Kidney (tissue), 14 donors: ENCODE data around the gene OPRPN. TPM values are rescaled to one million over a fixed set of nuclear protein-coding genes. Genes with fewer than 3 reads are reported as not detected.

Experiments used
- DNase-seq, 5 donors: peaks; one replicate each; pipeline ENCODE4 v3.0.0-alpha.2; 2013 to 2020
- FAIRE-seq: peaks from 2 replicates; lab custom pipeline; 2012; peaks lifted over from hg19 to GRCh38; lab: Jason Lieb, UNC
- H3K27ac ChIP-seq, 2 donors: one replicate each; pipeline ENCODE4 v1.7.0; 2013; ENCODE audit warnings: low read depth in 2 of 2, low read length in 2 of 2, inconsistent platforms in 1 of 2
- H3K27me3 ChIP-seq: one replicate; pipeline ENCODE4 v1.7.1; 2013; ENCODE audit warnings: low read length, inconsistent platforms; ENCODE audit not compliant: control insufficient read depth, insufficient read depth
- H3K36me3 ChIP-seq, 3 donors: one replicate each; pipeline versions ENCODE4 v1.7.0 to v1.7.1; 2013; ENCODE audit warnings: low read length in 3 of 3, control low read depth in 1 of 3, inconsistent platforms in 1 of 3; ENCODE audit not compliant: insufficient read depth in 3 of 3, control insufficient read depth in 2 of 3
- H3K4me1 ChIP-seq, 3 donors: one replicate each; pipeline versions ENCODE4 v1.7.0 to v1.7.1; 2013; ENCODE audit warnings: low read length in 3 of 3, inconsistent platforms in 1 of 3, low read depth in 1 of 3; ENCODE audit not compliant: control insufficient read depth in 2 of 3, insufficient read depth in 2 of 3
- H3K4me3 ChIP-seq, 3 donors: one replicate each; pipeline versions ENCODE4 v1.7.0 to v1.8.1; 2013; ENCODE audit warnings: low read length in 3 of 3, control low read depth in 1 of 3, inconsistent platforms in 1 of 3
- H3K9ac ChIP-seq, 3 donors: one replicate each; pipeline versions ENCODE4 v1.7.0 to v1.7.1; 2013; ENCODE audit warnings: low read length in 3 of 3, control low read depth in 1 of 3, inconsistent platforms in 1 of 3
- H3K9me3 ChIP-seq, 3 donors: one replicate each; pipeline versions ENCODE4 v1.7.0 to v1.7.1; 2013; ENCODE audit warnings: low read length in 3 of 3, control low read depth in 1 of 3, inconsistent platforms in 1 of 3; ENCODE audit not compliant: control insufficient read depth in 2 of 3, insufficient read depth in 1 of 3
- CTCF ChIP-seq: IDR thresholded peaks from 3 replicates; pipeline ENCODE4 v1.5.1; 2012; ENCODE audit warnings: mild to moderate bottlenecking, moderate library complexity, borderline replicate concordance; ENCODE audit not compliant: insufficient read depth; ENCODE audit errors: extremely low read depth
- intact Hi-C: fragments of 100-400 bp; cut with DNase I; formaldehyde crosslinking; loops from one replicate; pipeline ENCODE4 v1.11.1; 2022
- polyA plus RNA-seq: library from polyadenylated mRNA; stranded (reverse); fragments of 350-450 nt; fragmentation: Illumina TruSeq; extraction: RNeasy Lipid Tissue Mini Kit (QIAGEN cat#74804); gene quantifications from one replicate; pipeline ENCODE4 v1.2.3, GENCODE V29; 2014; ENCODE audit warnings: low read depth, low replicate concordance; ENCODE audit not compliant: insufficient read depth
- total RNA-seq: library from RNA; stranded (reverse); fragmentation: NEBNext Ultra II Directional; extraction: Animal tissue kit (Norgen Biotek cat#: 25700); gene quantifications from one replicate; pipeline ENCODE4 v1.2.1, GENCODE V29; 2021
- donor health status: control.
- donor health status: control.
- donor health status: control.
- donor health status: control.
- donor health status: control.
- donor health status: DM: yes; HTN: yes; CAD: no.
- donor health status: Normal renal cell carcinoma (clear cell type).

Gene OPRPN
- total and polyA plus RNA-seq, 2 donors from 2014 or later = not detected

- intact Hi-C loops = no loop called here
- DNase-seq (no peak), FAIRE-seq (no peak)
- Histone ChIP-seq H3K9ac (no peak overlapping the region), H3K36me3 (no peaks in the 10 kb centered on the region), H3K27ac (no peak overlapping the region), H3K4me1 (no peaks in the 10 kb centered on the region), H3K4me3 (no peak overlapping the region), H3K9me3 (no peaks in the 10 kb centered on the region), H3K27me3 (no peaks in the 10 kb centered on the region)
- TF ChIP-seq CTCF = no peak
Observed at GRCh38 chr4:70443329-70443728, 45.6 kb downstream of the OPRPN start.

- DNase-seq = no peak
- no peaks in the 10 kb centered on the region for H3K9me3 ChIP-seq
- H3K9ac ChIP-seq = no peak overlapping the region
- H3K36me3 ChIP-seq = no peaks in the 10 kb centered on the region
- H3K27ac ChIP-seq = no peak overlapping the region
- no peak overlapping the region for H3K4me3 ChIP-seq
- intact Hi-C loops = no loop called here
- H3K4me1 ChIP-seq = no peaks in the 10 kb centered on the region
- no peak for TF ChIP-seq CTCF
- FAIRE-seq = no peak
- no peaks in the 10 kb centered on the region for H3K27me3 ChIP-seq
Observed at GRCh38 chr4:70449220-70449619, 51.5 kb downstream of the OPRPN start.

- FAIRE-seq (no peak), DNase-seq (no peak)
- H3K4me3 ChIP-seq = no peak overlapping the region
- no peak overlapping the region for H3K27ac ChIP-seq
- H3K9me3 ChIP-seq = no peaks in the 10 kb centered on the region
- H3K27me3 ChIP-seq = no peaks in the 10 kb centered on the region
- no peaks in the 10 kb centered on the region for H3K36me3 ChIP-seq
- intact Hi-C loops = no loop called here
- H3K9ac ChIP-seq = no peak overlapping the region
- TF ChIP-seq CTCF = no peak
- H3K4me1 ChIP-seq = no peaks in the 10 kb centered on the region
Observed at GRCh38 chr4:70452946-70453345, 55.2 kb downstream of the OPRPN start.

Other genes starting within 250 kb of the OPRPN start
- gene PRR27, start 243.7 kb upstream of the OPRPN start, total RNA-seq = not detected
- gene PRR27, start 243.7 kb upstream of the OPRPN start, polyA plus RNA-seq = not detected
- not detected for gene ODAM, start 202.2 kb upstream of the OPRPN start, total RNA-seq
- gene ODAM, start 202.2 kb upstream of the OPRPN start, polyA plus RNA-seq = 4.0 TPM
- gene FDCSP, start 171.8 kb upstream of the OPRPN start, total RNA-seq = 0.50 TPM
- not detected for gene FDCSP, start 171.8 kb upstream of the OPRPN start, polyA plus RNA-seq
- not detected for gene CSN3, start 155.3 kb upstream of the OPRPN start, total RNA-seq
- not detected for gene CSN3, start 155.3 kb upstream of the OPRPN start, polyA plus RNA-seq
- not detected for gene CABS1, start 63.0 kb upstream of the OPRPN start, total RNA-seq
- gene CABS1, start 63.0 kb upstream of the OPRPN start, polyA plus RNA-seq = not detected
- gene SMR3A, start 37.2 kb upstream of the OPRPN start, total RNA-seq = not detected
- gene SMR3A, start 37.2 kb upstream of the OPRPN start, polyA plus RNA-seq = not detected
- gene SMR3B, start 14.8 kb upstream of the OPRPN start, total RNA-seq = not detected
- not detected for gene SMR3B, start 14.8 kb upstream of the OPRPN start, polyA plus RNA-seq
- not detected for gene MUC7, start 74.3 kb downstream of the OPRPN start, total RNA-seq
- not detected for gene MUC7, start 74.3 kb downstream of the OPRPN start, polyA plus RNA-seq
- gene AMTN, start 120.6 kb downstream of the OPRPN start, total RNA-seq = not detected
- not detected for gene AMTN, start 120.6 kb downstream of the OPRPN start, polyA plus RNA-seq
- gene AMBN, start 194.3 kb downstream of the OPRPN start, total RNA-seq = not detected
- gene AMBN, start 194.3 kb downstream of the OPRPN start, polyA plus RNA-seq = not detected
- 6.7 TPM for gene ENAM, start 230.8 kb downstream of the OPRPN start, total RNA-seq
- gene ENAM, start 230.8 kb downstream of the OPRPN start, polyA plus RNA-seq = 3.9 TPM